HEK293 (cell line): Measurements from ENCODE around the gene PHACTR1.

Source experiments
- CTCF ChIP-seq: fragments of 450-650 bp; formaldehyde crosslinking; IDR thresholded peaks from 2 replicates; pipeline ENCODE4 v1.5.1; 2016; ENCODE audit warnings: missing biosample characterization, missing genetic modification characterization
- OSR2 ChIP-seq: fragments of 450-650 bp; formaldehyde crosslinking; IDR thresholded peaks from 2 replicates; pipeline ENCODE4 v1.5.1; 2016; ENCODE audit warnings: missing biosample characterization, missing genetic modification characterization
- PRDM1 ChIP-seq: fragments of 450-650 bp; formaldehyde crosslinking; IDR thresholded peaks from 2 replicates; pipeline ENCODE4; 2016; ENCODE audit warnings: missing biosample characterization, missing genetic modification characterization
- REST ChIP-seq: fragments of 450-650 bp; formaldehyde crosslinking; IDR thresholded peaks from 2 replicates; pipeline ENCODE4 v1.5.1; 2016; ENCODE audit warnings: missing biosample characterization, missing genetic modification characterization
- ZBTB11 ChIP-seq: fragments of 450-650 bp; formaldehyde crosslinking; conservative IDR thresholded peaks from 2 replicates; pipeline ENCODE4 v1.5.1; 2016; ENCODE audit warnings: low read depth, missing biosample characterization, missing genetic modification characterization
- ZBTB17 ChIP-seq: fragments of 450-650 bp; formaldehyde crosslinking; IDR thresholded peaks from 2 replicates; pipeline ENCODE4 v1.5.1; 2016; ENCODE audit warnings: missing biosample characterization, missing genetic modification characterization
- ZNF175 ChIP-seq: fragments of 450-650 bp; formaldehyde crosslinking; IDR thresholded peaks from 2 replicates; pipeline ENCODE4 v1.5.1; 2016; ENCODE audit warnings: missing biosample characterization, missing genetic modification characterization
- ZNF24 ChIP-seq: fragments of 450-650 bp; formaldehyde crosslinking; IDR thresholded peaks from 2 replicates; pipeline ENCODE4 v1.5.1; 2016; ENCODE audit warnings: missing biosample characterization, missing genetic modification characterization
- ZNF266 ChIP-seq: fragments of 450-650 bp; formaldehyde crosslinking; IDR thresholded peaks from 2 replicates; pipeline ENCODE4 v1.5.1; 2016; ENCODE audit warnings: missing biosample characterization, missing genetic modification characterization, low read depth
- ZNF302 ChIP-seq: fragments of 450-650 bp; formaldehyde crosslinking; IDR thresholded peaks from 2 replicates; pipeline ENCODE4 v1.5.1; 2016; ENCODE audit warnings: missing biosample characterization, missing genetic modification characterization, low read depth
- ZNF660 ChIP-seq: fragments of 450-650 bp; IDR thresholded peaks from 2 replicates; pipeline ENCODE4 v1.5.1; 2018; ENCODE audit warnings: missing biosample characterization, mild to moderate bottlenecking, missing genetic modification characterization
- ZNF785 ChIP-seq: fragments of 450-650 bp; formaldehyde crosslinking; IDR thresholded peaks from 2 replicates; pipeline ENCODE4 v1.5.1; 2016; ENCODE audit warnings: missing biosample characterization, missing genetic modification characterization

DNA sequence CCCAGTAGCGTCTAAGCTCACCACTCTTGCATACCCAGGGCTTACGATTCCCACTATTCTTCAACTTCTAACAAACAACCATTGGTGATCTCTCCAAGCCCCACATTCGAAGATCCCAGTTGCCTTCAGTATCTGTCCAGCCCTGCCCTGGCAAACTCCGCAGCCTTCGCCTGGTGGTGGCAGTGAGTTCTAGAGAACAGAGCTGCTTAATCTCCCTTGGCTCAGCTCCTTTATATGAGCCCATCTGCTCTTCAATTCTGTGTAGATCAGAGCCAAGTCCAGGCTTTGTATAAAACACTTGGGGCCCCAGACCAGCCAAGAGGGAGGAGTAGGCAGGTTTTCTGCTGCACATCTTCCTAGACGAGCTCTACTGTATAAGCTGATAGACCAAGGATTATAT lies 193.3 kb downstream of the PHACTR1 start:
- TF ChIP-seq ZBTB11 (tag by site-specific recombination) (no peak), CTCF (no peak), ZNF660 (tag by site-specific recombination) (no peak), ZNF785 (tag by site-specific recombination) (no peak), ZNF24 (tag by site-specific recombination) (no peak), REST (tag by site-specific recombination) (no peak), OSR2 (no peak), PRDM1 (tag by site-specific recombination) (no peak), ZNF302 (tag by site-specific recombination) (no peak), ZNF266 (no peak), ZNF175 (tag by site-specific recombination) (no peak), ZBTB17 (tag by site-specific recombination) (no peak)
